ENCODE data around the gene PIP4K2B. TPM values are rescaled to one million over a fixed set of nuclear protein-coding genes. Genes with fewer than 3 reads are reported as not detected.
"Not testable (repeated sequence)": the region's sequence is repeated elsewhere in the genome, so short reads cannot be mapped to it uniquely, and the experiment has no call there.

PIP4K2B gene
- 55.6 and 66.9 TPM in 2 replicates for total RNA-seq (2014; rRNA removed; shearing (Covaris generic))

- DNase-seq (ENCODE audit: low spot score), result peak; percentile 98
Observed at GRCh38 chr17:38799501-38800236, at the start of gene PIP4K2B. Gene PIP4K2B (minus strand): TSS chr17:38799556. CDS start chr17:38799424, 132 bp downstream.

GRCh38 chr17:38848557-38848891 is 49.2 kb upstream of the PIP4K2B start:
- no peak for DNase-seq (ENCODE audit: low spot score)

- DNase-seq (ENCODE audit: low spot score), result no peak
Observed at GRCh38 chr17:38844261-38844757, 45.0 kb upstream of the PIP4K2B start.

GRCh38 chr17:38825762-38826247 is 26.4 kb upstream of the PIP4K2B start:
- no peak for DNase-seq (ENCODE audit: low spot score)

DNA sequence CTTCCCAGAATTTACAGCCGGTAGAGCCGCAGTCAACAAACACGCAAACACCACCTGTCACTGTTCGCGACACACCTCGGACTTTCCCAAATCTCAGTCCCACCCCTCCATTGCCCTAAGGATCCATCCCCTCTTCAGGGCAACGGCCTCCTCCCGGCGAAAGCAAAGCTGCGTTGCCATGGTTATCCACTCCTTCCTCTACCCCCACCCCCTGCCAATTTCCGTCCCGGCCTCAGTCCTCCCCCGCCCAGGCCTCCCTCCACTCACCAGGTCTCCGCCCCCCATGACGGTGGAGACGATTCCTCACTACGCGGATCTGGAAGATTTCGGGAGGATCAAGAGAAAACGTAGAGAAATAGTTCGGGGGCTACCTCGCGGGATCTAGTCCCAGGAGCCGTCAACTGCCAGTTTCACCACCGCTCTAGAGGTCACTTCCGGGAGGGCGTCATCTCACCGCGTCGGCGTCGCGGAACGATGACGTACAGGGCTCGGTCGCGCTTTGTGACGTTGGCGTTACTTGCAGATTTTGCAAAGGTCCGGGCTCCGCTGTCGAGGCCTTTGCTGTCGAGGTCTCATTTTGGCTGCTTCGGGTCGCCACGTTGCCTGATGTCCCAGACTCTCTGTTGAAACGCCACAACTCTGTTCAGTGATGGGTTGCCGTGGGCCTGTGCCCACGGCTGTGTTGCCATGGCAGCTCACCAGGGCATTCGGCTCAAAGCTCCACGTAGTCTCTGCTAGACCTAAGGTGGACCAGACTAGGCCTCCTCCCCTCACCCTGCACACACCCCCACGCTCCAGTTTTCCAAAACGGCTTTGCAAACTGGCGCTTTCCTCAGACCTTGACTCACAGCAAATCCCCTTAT is 25.8 kb upstream of the PIP4K2B start, which contains the start of gene CWC25:
Gene CWC25, minus strand, starts transcription at position 423 of the 863 bp plus-strand sequence. Its CDS starts 138 bp downstream, at position 285.
- DNase-seq (ENCODE audit: low spot score), result peak; percentile 93

DNA sequence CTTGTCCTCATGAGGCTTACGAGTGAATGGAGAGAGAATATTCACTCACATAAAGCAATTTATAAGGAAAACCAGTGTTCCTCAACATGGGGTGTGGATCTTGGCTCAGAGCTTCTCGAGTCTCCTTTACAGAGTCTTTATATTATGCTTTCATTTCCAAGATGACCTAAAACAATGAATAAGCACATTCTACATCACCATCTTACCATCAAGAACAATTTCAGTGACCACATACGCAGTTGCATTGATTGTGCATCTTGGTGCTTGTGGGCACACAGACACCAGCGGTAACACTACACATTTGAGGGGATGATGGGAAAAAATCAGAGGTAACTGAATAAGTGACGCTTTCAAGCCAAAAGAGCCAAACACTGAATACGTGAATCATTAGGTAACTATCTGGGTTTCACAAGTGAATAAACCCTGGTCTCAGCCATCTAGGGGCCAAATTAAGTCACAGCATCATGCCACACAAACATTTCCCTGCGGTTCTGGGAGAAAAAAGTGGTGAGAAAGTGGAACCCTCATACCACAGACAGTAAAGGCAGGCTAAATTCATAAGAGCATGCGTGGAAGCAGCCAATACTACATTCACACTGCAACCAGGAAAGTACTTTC is 16.3 kb upstream of the PIP4K2B start:
- DNase-seq (ENCODE audit: low spot score), result peak; percentile 60

DNA sequence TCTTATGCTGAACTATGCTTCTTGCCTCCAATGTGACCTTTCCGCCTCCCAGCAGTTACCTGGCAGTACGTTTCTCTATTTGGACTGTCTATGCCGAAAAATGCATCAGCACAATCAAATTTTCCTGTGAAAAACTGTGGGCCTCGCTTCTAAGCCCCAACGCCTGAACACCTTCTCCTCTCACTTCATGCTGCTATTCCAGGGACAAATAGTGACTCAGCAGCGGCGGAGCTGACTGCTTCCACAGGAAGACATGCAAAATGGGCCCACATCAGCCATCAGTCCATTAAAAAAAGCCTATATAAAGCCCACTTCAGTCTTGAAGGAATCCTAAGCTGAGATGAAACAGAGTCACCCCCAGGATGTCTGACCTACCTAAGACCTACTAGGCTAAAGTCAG is 10.5 kb upstream of the PIP4K2B start:
- DNase-seq (ENCODE audit: low spot score), result no peak

DNA sequence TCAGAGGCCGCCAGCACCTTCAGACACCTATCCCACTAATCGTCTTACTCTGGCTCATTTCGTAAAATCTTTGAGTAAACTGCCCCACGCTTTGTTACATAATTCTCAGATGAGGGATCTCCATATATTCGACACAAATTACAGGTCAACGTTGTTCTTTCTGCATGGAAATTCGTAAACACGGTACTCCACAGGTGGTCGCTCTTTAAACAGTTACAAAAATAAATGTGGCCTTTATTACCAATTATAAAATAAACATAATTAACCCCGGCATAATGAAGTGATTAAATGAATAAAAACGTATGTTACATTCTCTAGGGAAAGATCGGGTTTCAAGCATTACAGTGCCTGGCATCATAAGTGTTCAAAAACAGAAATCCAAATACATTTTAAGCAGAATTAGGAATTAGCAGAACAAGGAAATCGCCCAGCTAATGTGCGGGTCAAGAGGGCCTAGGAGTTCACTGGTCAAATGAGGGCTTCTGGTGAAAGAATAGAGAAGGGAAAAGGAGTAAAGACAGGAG is 943 bp upstream of the PIP4K2B start:
- DNase-seq (ENCODE audit: low spot score), result no peak

DNA sequence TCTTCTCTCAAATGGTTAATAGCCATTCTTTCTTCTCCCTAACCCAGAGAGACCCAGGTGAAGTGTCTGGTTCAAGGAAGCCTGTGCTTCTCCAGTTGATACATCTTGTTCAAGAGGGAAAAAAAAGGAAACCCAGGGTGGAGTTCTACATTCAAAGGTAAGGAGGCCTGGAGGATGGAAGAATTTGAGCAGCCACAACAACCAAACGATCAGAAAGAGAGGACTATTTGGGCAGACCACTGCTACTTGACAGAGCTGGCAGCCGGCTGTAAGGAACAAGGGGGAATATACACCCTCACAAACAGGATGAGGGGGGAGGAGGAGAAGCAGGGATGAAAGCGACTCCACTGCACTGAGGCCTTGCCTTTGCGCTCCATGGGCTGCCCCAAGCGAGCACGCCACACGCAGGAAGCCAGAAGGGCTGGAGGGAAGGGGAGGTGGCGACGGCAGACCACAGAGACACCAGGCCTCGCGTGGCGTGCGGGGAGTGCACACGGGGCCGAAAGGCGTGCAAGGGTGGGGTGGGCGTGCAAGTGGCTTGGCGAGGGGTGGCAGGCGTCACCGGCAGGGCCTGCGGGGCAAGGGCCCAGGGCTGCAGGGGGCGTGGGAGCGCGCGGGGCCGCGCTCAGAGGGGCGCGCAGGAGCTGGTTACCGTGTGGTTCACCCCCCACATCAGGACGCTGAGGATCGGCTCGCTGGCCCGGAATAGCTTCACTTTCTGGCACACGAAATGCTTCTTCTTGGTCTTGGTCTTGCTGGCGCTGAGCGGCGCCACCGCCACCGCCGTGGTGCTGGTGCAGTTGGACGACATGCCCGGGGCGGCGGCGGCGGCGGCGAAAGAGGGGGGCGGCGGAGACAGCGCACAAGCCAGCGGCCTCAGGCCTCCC is 499 bp downstream of the PIP4K2B start:
- peak; percentile 42 for DNase-seq (ENCODE audit: low spot score)

- no peak for DNase-seq (ENCODE audit: low spot score)
Observed at GRCh38 chr17:38797828-38798227, 1.5 kb downstream of the PIP4K2B start.

GRCh38 chr17:38797158-38797490 is 2.2 kb downstream of the PIP4K2B start:
- no peak for DNase-seq (ENCODE audit: low spot score)

DNA sequence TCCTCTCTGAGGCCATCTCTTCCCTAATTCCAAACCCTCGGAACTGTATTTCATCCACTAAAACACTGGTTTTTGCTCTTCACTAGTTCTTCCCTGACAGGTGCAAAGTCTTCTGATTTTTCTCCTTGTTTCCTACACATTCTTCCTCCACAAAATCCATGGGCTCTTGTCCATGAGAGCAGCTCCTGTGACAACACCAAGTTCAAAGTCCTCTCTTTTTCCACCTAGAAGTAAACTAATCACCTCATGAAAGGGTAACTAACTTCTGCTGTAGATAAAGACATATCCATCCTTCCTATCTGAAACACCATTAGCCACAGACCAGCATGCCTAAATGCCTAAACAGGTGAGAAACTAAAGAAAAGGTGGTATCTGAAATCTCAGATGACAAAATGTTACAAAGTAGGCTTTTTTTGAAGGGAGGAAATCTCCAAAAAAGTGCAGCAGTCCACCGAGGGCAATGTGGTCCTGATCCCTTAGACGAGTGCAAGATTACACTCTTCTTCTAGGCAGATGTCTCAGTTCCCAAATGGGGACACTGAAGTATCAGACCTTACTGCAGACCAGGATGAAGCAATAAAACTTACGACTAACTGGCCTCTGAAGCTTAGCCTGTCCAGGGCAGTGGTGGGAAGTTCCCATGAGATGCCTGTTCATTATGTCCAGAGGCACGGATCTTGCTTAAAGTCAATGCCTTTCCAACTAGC is 2.8 kb downstream of the PIP4K2B start:
- no peak for DNase-seq (ENCODE audit: low spot score)

DNA sequence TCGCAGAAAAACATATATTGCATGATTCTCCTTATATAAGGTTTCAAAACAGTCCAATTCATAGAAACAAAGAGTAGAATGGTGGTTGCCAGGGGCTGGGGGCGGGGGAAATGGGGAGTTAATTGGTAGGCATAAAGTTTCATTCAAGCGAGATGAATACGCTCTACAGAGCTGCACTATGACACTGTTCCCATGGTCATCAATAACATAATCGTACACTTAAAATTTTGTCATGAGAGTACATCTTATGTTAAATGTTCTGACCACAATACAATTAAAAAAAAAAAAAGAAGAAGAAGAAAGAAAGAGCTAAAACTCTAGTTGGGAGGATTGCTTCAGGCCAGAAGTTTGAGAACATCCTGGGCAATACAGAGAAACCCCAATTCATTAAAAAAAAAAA is 5.1 kb downstream of the PIP4K2B start:
- DNase-seq (ENCODE audit: low spot score), result no peak

GRCh38 chr17:38791162-38791561 is 8.2 kb downstream of the PIP4K2B start:
- DNase-seq (ENCODE audit: low spot score), result no peak

GRCh38 chr17:38790148-38790707 is 9.1 kb downstream of the PIP4K2B start:
- peak; percentile 33 for DNase-seq (ENCODE audit: low spot score)

DNA sequence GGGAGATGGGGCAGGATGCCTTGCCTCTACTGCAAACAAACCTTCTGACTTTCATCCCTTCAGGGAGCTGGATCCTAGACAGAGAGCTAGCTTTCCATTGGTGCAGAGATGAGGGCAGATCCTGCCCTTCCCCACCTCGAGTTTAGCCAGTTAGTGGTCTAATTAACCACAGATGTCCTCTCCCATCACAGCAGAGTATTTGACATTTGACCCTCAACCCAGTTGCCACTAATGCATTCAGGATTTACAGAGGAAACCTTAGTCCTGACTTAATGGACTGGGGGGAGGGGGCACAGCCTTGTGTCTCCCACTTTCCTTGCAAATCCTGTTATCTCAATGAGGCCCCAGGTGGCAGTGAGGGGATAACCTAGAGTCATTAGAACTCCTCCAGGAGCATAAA is 10.2 kb downstream of the PIP4K2B start:
- DNase-seq (ENCODE audit: low spot score), result no peak

DNA sequence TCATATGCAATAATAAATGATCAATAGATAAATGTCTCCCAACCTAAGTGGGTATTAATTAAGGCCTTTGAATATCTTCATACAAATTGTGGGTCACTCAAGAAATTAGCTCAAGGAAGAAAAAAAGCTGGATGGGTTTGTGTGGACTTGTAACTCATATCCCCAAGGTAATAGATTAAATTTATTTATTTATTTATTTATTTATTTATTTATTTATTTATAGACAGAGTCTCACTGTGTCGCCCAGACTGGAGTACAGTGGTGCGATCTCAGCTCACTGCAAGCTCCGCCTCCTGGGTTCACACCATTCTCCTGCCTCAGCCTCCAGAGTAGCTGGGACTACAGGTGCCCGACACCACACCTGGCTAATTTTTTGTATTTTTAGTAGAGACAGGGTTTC is 11.4 kb downstream of the PIP4K2B start:
- DNase-seq (ENCODE audit: low spot score), result not testable (repeated sequence)

GRCh38 chr17:38786372-38786771 is 13.0 kb downstream of the PIP4K2B start:
- no peak for DNase-seq (ENCODE audit: low spot score)

DNA sequence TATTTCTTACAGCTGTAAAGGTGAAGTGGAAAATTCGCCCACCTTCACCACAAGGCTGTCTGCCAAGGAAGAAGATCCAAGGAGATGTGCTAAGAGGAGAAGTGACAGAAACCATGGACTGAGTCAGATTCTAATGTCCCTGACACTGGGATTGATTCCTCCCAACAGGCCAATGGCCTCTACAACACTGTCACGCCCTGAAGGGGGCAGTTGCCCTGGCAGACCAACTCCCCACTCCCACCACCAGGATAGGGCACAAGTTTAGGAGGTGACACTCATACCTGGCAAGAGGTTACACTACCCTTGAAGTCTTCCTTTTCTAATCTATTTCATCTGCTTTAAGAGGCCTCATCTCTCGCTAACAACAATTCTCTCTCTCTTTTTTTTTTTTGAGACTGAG is 16.1 kb downstream of the PIP4K2B start:
- DNase-seq (ENCODE audit: low spot score), result no peak
